Glutamatergic neuron (in vitro differentiated cells): ENCODE measurements around the gene TLR9. TPM values are rescaled to one million over a fixed set of nuclear protein-coding genes. Genes with fewer than 3 reads are reported as not detected.

Source experiments
- DNase-seq: peaks from one replicate; pipeline ENCODE4 v3.0.0; 2022
- H3K27ac Mint-ChIP-seq: one replicate; pipeline ENCODE4 v1.8.0; 2020; ENCODE audit warnings: mild to moderate bottlenecking, mixed read lengths, inconsistent platforms; ENCODE audit not compliant: unreplicated experiment
- H3K27me3 Mint-ChIP-seq: one replicate; pipeline ENCODE4 v1.8.0; 2020; ENCODE audit warnings: mild to moderate bottlenecking, moderate library complexity, mixed read lengths, inconsistent platforms; ENCODE audit not compliant: unreplicated experiment
- H3K36me3 Mint-ChIP-seq: one replicate; pipeline ENCODE4 v1.8.0; 2020; ENCODE audit warnings: mild to moderate bottlenecking, mixed read lengths, inconsistent platforms; ENCODE audit not compliant: unreplicated experiment
- H3K4me1 Mint-ChIP-seq: one replicate; pipeline ENCODE4 v1.8.0; 2020; ENCODE audit warnings: mild to moderate bottlenecking, low read depth, mixed read lengths, inconsistent platforms; ENCODE audit not compliant: unreplicated experiment
- H3K4me3 Mint-ChIP-seq: one replicate; pipeline ENCODE4 v1.8.0; 2020; ENCODE audit warnings: mild to moderate bottlenecking, mixed read lengths, inconsistent platforms; ENCODE audit not compliant: unreplicated experiment
- H3K9me3 Mint-ChIP-seq: one replicate; pipeline ENCODE4 v1.8.0; 2020; ENCODE audit warnings: mild to moderate bottlenecking, moderate library complexity, mixed read lengths, inconsistent platforms; ENCODE audit not compliant: unreplicated experiment
- CTCF ChIP-seq: fragments of 200-600 bp; sonication (generic); IDR thresholded peaks from one replicate; pipeline ENCODE4 v1.5.0; 2021; ENCODE audit not compliant: partially characterized antibody, unreplicated experiment
- total RNA-seq: library from RNA; stranded (reverse); fragmentation: NEBNext Ultra II Directional; extraction: Animal tissue kit (Norgen Biotek cat#: 25700); gene quantifications from one replicate; pipeline ENCODE4 v1.2.1, GENCODE V29; 2021; ENCODE audit not compliant: unreplicated experiment

TLR9 gene
- total RNA-seq, 1 donor from 2014 or later = 0.37 TPM

DNA sequence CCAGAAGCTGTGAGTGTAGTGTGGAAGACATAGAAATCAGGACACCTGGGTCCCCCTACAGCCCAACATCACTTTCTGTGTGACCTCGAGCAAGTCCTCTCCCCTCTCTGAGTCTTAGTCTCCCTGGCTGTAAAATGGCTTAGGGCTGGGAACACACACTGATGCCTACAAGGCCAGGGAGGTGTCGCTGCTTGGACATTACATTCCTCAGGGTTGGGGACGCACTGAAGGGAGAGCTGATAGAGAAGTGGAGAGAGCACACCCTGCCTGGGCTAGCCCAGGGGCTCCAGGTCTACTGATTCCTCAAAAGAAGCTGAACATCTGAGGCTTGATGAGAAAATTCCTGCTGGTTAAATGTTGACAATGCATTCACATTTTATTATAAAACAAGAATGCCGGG, 33.8 kb downstream of the TLR9 start:
- H3K9me3 Mint-ChIP-seq = peaks cover 6% of the 10 kb centered on the region
- H3K4me3 Mint-ChIP-seq = no peak overlapping the region
- H3K27ac Mint-ChIP-seq = no peak overlapping the region
- no peak for DNase-seq
- no peak for TF ChIP-seq CTCF
- H3K27me3 Mint-ChIP-seq = no peaks in the 10 kb centered on the region
- H3K4me1 Mint-ChIP-seq = no peaks in the 10 kb centered on the region
- H3K36me3 Mint-ChIP-seq = no peaks in the 10 kb centered on the region

- Mint-ChIP-seq H3K27me3 (no peaks in the 10 kb centered on the region), H3K4me3 (no peak overlapping the region), H3K36me3 (no peaks in the 10 kb centered on the region), H3K4me1 (no peaks in the 10 kb centered on the region), H3K9me3 (peaks cover 4% of the 10 kb centered on the region), H3K27ac (no peak overlapping the region)
- no peak for TF ChIP-seq CTCF
- no peak for DNase-seq
Observed at GRCh38 chr3:52190294-52191074, 35.0 kb downstream of the TLR9 start.

DNA sequence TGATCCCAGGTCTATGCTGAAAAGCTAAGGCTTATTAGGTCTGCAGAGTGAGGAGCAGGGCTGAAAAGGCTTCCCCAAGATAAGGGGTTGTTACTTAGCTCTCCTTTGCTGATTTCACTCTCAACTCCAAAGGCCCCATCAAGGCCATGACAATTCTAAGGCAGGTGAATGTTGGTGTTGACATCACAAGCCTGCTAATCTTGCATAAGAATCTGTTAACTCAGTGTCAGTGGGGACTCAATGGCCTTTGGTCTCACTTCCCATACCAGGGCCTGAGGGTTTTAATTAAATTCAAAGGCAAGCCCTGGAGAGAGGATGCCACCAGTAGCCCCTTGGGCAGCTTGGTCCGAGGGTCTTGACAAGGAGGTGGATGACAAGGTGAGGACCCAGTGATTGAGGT, 36.9 kb downstream of the TLR9 start:
- Mint-ChIP-seq H3K36me3 (no peaks in the 10 kb centered on the region), H3K4me1 (no peaks in the 10 kb centered on the region), H3K4me3 (no peak overlapping the region), H3K27me3 (no peaks in the 10 kb centered on the region), H3K27ac (no peak overlapping the region), H3K9me3 (peaks cover 6% of the 10 kb centered on the region)
- no peak for TF ChIP-seq CTCF
- no peak for DNase-seq

DNA sequence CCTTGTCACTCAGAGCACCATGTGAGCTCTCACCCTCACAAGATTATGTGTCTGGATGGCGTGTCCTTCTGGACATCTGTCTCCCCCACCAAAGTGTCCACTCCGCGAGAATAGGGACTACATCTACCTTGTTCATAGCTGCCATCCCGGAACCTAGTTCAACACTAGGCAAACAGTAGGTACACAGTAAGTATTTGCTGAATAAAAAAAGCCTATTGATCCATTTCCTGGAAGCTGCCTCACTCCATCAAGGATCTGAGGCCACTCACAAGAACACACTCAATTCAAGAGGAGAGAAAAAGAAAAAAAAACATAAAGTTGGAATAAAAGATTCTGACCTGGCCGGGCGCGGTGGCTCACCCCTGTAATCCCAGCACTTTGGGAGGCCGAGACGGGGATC, 38.7 kb downstream of the TLR9 start:
- no peak for TF ChIP-seq CTCF
- Mint-ChIP-seq H3K27ac (no peak overlapping the region), H3K36me3 (no peaks in the 10 kb centered on the region), H3K4me1 (no peaks in the 10 kb centered on the region), H3K9me3 (peaks cover 4% of the 10 kb centered on the region), H3K27me3 (no peaks in the 10 kb centered on the region), H3K4me3 (no peak overlapping the region)
- no peak for DNase-seq

- no peak for DNase-seq
- H3K4me3 Mint-ChIP-seq = no peak overlapping the region
- no peaks in the 10 kb centered on the region for H3K27me3 Mint-ChIP-seq
- no peak overlapping the region for H3K27ac Mint-ChIP-seq
- H3K4me1 Mint-ChIP-seq = no peaks in the 10 kb centered on the region
- peaks cover 3% of the 10 kb centered on the region for H3K9me3 Mint-ChIP-seq
- TF ChIP-seq CTCF = no peak
- H3K36me3 Mint-ChIP-seq = no peaks in the 10 kb centered on the region
Observed at GRCh38 chr3:52185837-52186236, 39.6 kb downstream of the TLR9 start.
